SU-DHL-6 (cell line): Measurements from ENCODE around the gene MMP24OS.

Source experiments
- CTCF ChIP-seq: fragments of 200-600 bp; sonication (generic); IDR thresholded peaks from one replicate; pipeline ENCODE4 v1.5.1; 2017; ENCODE audit warnings: antibody characterized with exemption, mild to moderate bottlenecking, low read length, moderate library complexity; ENCODE audit not compliant: insufficient read depth, poor library complexity, severe bottlenecking
- EZH2phosphoT487 ChIP-seq: fragments of 200-600 bp; sonication (generic), shearing (Covaris generic); conservative IDR thresholded peaks from 2 replicates; pipeline ENCODE4 v1.6.1; 2018; ENCODE audit warnings: mild to moderate bottlenecking, antibody characterized with exemption, low read length, moderate library complexity, mixed read lengths

GRCh38 chr20:35318502-35319157, 40.7 kb upstream of the MMP24OS start:
- TF ChIP-seq EZH2phosphoT487 = no peak
- no peak for TF ChIP-seq CTCF
